GM21390 (cell line): ENCODE results near the gene FBN1.

Experiments
- ATAC-seq: cut with Tn5 transposase; IDR thresholded peaks from one replicate; pipeline ENCODE4 v1.9.1; 2021; ENCODE audit not compliant: unreplicated experiment

Gene FBN1

GRCh38 chr15:48408327-48408726 lies 237.2 kb downstream of the FBN1 start:
- ATAC-seq, result peak; percentile 59

GRCh38 chr15:48407646-48408045 lies 237.9 kb downstream of the FBN1 start:
- ATAC-seq, result no peak

- no peak for ATAC-seq
These were observed 238.6 kb downstream of the FBN1 start for GRCh38 chr15:48406911-48407310.

- no peak for ATAC-seq
These were observed 239.1 kb downstream of the FBN1 start for GRCh38 chr15:48406266-48406891.

GRCh38 chr15:48402427-48403177 lies 242.9 kb downstream of the FBN1 start:
- no peak for ATAC-seq

- ATAC-seq, result no peak
These were observed 245.4 kb downstream of the FBN1 start for GRCh38 chr15:48400086-48400485.

GRCh38 chr15:48397841-48398240 lies 247.7 kb downstream of the FBN1 start:
- no peak for ATAC-seq

- no peak for ATAC-seq
These were observed 249.5 kb downstream of the FBN1 start for GRCh38 chr15:48396020-48396419.

GRCh38 chr15:48395521-48396011 lies 249.9 kb downstream of the FBN1 start:
- ATAC-seq, result no peak

- ATAC-seq, result no peak
These were observed 250.5 kb downstream of the FBN1 start for GRCh38 chr15:48394970-48395369.

- no peak for ATAC-seq
These were observed 251.6 kb downstream of the FBN1 start for GRCh38 chr15:48393645-48394506.

- ATAC-seq, result no peak
These were observed 253.2 kb downstream of the FBN1 start for GRCh38 chr15:48392356-48392755.

- no peak for ATAC-seq
These were observed 253.6 kb downstream of the FBN1 start for GRCh38 chr15:48391950-48392349.

GRCh38 chr15:48389691-48390143 lies 255.8 kb downstream of the FBN1 start:
- no peak for ATAC-seq

- ATAC-seq, result no peak
These were observed 256.6 kb downstream of the FBN1 start for GRCh38 chr15:48388910-48389309.

GRCh38 chr15:48388016-48388851 lies 257.3 kb downstream of the FBN1 start:
- no peak for ATAC-seq

- no peak for ATAC-seq
These were observed 260.3 kb downstream of the FBN1 start for GRCh38 chr15:48385031-48385830.

GRCh38 chr15:48384616-48385015 lies 260.9 kb downstream of the FBN1 start:
- ATAC-seq, result no peak

GRCh38 chr15:48383031-48383430 lies 262.5 kb downstream of the FBN1 start:
- ATAC-seq, result no peak

GRCh38 chr15:48381861-48382260 lies 263.6 kb downstream of the FBN1 start:
- ATAC-seq, result no peak
